Hepatocyte (in vitro differentiated cells): ENCODE measurements around the gene TSHZ1. TPM values are rescaled to one million over a fixed set of nuclear protein-coding genes. Genes with fewer than 3 reads are reported as not detected.

ENCODE experiments used
- DNase-seq: peaks from one replicate; pipeline ENCODE4 v3.0.0-alpha.2; 2016; ENCODE audit warnings: low spot score
- H2AFZ ChIP-seq: fragments of 200-600 bp; sonication (generic); 2 replicates; pipeline ENCODE4 v1.6.0; 2016; ENCODE audit warnings: antibody characterized with exemption, mild to moderate bottlenecking
- H3K27ac ChIP-seq: fragments of 200-600 bp; sonication (generic); 2 replicates; pipeline ENCODE4 v1.5.1; 2016; ENCODE audit warnings: mild to moderate bottlenecking
- H3K27me3 ChIP-seq: fragments of 200-600 bp; sonication (generic); 2 replicates; pipeline ENCODE4 v1.6.1; 2016
- H3K36me3 ChIP-seq: fragments of 200-600 bp; sonication (generic); replicated peaks from 2 replicates; pipeline ENCODE4 v1.5.1; 2016; ENCODE audit warnings: low read depth; ENCODE audit not compliant: insufficient read depth
- H3K4me1 ChIP-seq: fragments of 200-600 bp; sonication (generic); 2 replicates; pipeline ENCODE4 v1.5.1; 2016; ENCODE audit warnings: mild to moderate bottlenecking, moderate library complexity; ENCODE audit not compliant: insufficient read depth
- H3K4me2 ChIP-seq: fragments of 200-600 bp; sonication (generic); 2 replicates; pipeline ENCODE4 v1.6.0; 2016
- H3K4me3 ChIP-seq: fragments of 200-600 bp; sonication (generic); 2 replicates; pipeline ENCODE4 v1.5.1; 2016; ENCODE audit warnings: mild to moderate bottlenecking
- H3K79me2 ChIP-seq: fragments of 200-600 bp; sonication (generic); 2 replicates; pipeline ENCODE4 v1.6.0; 2017; ENCODE audit warnings: mild to moderate bottlenecking
- H3K9me2 ChIP-seq: fragments of 200-600 bp; sonication (generic); replicated peaks from 2 replicates; pipeline ENCODE4 v1.6.0; 2017; ENCODE audit warnings: mild to moderate bottlenecking; ENCODE audit not compliant: insufficient read depth
- H3K9me3 ChIP-seq: fragments of 200-600 bp; sonication (generic); 2 replicates; pipeline ENCODE4 v1.5.1; 2016; ENCODE audit warnings: low read depth, mild to moderate bottlenecking
- H4K20me1 ChIP-seq: fragments of 200-600 bp; sonication (generic); 2 replicates; pipeline ENCODE4 v1.6.0; 2016; ENCODE audit warnings: mild to moderate bottlenecking; ENCODE audit not compliant: insufficient read depth, poor library complexity, severe bottlenecking
- EZH2 ChIP-seq: fragments of 200-600 bp; sonication (generic); IDR thresholded peaks from 2 replicates; pipeline ENCODE4 v1.6.1; 2016; ENCODE audit warnings: antibody characterized with exemption, mild to moderate bottlenecking, borderline replicate concordance
- EZH2phosphoT487 ChIP-seq: fragments of 200-600 bp; sonication (generic); IDR thresholded peaks from one replicate; pipeline ENCODE4 v1.6.1; 2018; ENCODE audit warnings: antibody characterized with exemption, mild to moderate bottlenecking, low read depth, moderate library complexity; ENCODE audit not compliant: unreplicated experiment, severe bottlenecking
- WGBS: methylation state at CpG from one replicate; pipeline ENCODE4 v1.1.6; 2016; ENCODE audit warnings: low lambda C conversion rate; ENCODE audit errors: missing lambda C conversion rate; 5-methylcytosine and 5-hydroxymethylcytosine counted together
- polyA plus RNA-seq: library from polyadenylated mRNA; unstranded; fragments of >200 nt; fragmentation: Nextera tagmentation; extraction: Ambion mirVana; gene quantifications from 2 replicates; pipeline ENCODE4 v1.2.1, GENCODE V29; 2016
- total RNA-seq: library from RNA; depleted of rRNA; stranded (reverse); fragments of >200 nt; gene quantifications from 2 replicates; pipeline ENCODE4 v1.2.3, GENCODE V29; 2014
- TF ChIP-seq, protein P1 (sequence below): fragments of 200-600 bp; sonication (generic); IDR thresholded peaks from 2 replicates; pipeline ENCODE4 v1.5.1; 2016; ENCODE audit warnings: antibody characterized with exemption, mild to moderate bottlenecking; ENCODE audit not compliant: poor library complexity

Gene TSHZ1
- total and polyA plus RNA-seq, 2 experiments from 2014 or later: 8.5 to 13.1 TPM

DNA sequence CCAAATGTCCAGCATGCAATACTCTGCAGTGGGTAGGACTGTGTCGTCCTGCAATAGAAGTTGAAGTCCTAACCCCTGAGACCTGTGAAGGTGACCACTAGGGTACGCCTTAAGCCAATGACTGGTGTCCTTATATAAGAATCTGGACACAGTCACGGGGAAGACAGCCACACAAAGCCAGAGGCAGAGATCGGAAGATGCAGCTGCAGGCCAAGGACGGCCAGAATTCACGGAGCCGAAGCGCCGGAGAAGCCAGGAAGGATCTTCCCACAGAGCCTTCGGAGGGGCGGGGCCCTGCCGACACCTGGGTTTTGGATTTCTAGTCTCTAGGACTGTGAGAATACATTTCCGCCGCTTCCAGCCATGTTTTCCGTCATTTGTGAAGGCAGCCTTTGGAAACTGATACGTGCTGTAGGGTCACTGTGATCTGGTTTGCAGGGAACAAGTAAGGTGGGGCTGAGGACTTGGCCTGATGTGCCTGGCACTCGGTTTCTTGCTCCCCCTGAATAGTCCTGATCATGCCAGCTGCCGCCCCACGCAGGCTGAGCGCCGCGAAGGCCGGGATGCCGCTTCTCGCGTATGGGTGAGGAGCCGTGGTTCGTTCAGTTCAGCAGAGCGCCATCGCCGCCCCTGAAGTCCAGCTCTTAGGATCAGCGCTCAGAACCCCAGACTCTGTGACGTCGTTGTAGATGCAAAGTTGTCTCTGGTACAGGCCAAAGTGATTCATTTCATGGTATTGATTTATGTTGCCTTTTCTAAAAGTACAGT is 40.4 kb upstream of the TSHZ1 start:
- no peaks in the 10 kb centered on the region for H3K4me1 ChIP-seq
- H3K79me2 ChIP-seq: no peaks in the 10 kb centered on the region
- H3K9me2 ChIP-seq: no peaks in the 10 kb centered on the region
- no peaks in the 10 kb centered on the region for H3K36me3 ChIP-seq
- no peaks in the 10 kb centered on the region for H4K20me1 ChIP-seq
- H2AFZ ChIP-seq: no peak overlapping the region
- TF ChIP-seq, protein P1, sequence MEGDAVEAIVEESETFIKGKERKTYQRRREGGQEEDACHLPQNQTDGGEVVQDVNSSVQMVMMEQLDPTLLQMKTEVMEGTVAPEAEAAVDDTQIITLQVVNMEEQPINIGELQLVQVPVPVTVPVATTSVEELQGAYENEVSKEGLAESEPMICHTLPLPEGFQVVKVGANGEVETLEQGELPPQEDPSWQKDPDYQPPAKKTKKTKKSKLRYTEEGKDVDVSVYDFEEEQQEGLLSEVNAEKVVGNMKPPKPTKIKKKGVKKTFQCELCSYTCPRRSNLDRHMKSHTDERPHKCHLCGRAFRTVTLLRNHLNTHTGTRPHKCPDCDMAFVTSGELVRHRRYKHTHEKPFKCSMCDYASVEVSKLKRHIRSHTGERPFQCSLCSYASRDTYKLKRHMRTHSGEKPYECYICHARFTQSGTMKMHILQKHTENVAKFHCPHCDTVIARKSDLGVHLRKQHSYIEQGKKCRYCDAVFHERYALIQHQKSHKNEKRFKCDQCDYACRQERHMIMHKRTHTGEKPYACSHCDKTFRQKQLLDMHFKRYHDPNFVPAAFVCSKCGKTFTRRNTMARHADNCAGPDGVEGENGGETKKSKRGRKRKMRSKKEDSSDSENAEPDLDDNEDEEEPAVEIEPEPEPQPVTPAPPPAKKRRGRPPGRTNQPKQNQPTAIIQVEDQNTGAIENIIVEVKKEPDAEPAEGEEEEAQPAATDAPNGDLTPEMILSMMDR: no peak
- TF ChIP-seq EZH2phosphoT487 (no peak), EZH2 (no peak)
- H3K4me3 ChIP-seq: no peak overlapping the region
- H3K9me3 ChIP-seq: no peaks in the 10 kb centered on the region
- WGBS: 96% methylated on average over 34 of the region's 34 CpGs
- H3K27me3 ChIP-seq: no peaks in the 10 kb centered on the region
- DNase-seq: no peak
- H3K27ac ChIP-seq: no peak overlapping the region
- no peak overlapping the region for H3K4me2 ChIP-seq

DNA sequence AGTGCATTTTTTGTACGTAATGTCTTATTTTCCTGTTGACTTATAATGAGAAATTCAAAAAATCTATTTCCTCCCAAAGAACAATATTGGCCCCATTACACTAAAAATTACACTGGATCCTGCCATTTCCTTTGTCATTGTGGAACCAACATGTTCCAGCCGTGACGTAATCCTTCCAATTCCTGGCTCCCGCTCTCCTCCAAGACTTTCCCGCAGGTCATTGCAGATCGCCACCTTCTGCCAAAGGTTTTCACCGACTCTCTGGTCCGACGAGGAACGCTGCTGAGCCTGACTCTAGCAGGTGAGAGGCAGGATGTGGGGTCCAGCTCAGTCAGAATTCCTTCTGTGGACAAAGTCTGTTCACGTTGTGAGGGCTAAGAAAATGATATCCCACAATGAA is 39.7 kb upstream of the TSHZ1 start:
- Histone ChIP-seq H3K36me3 (no peaks in the 10 kb centered on the region), H4K20me1 (no peaks in the 10 kb centered on the region), H3K27me3 (no peaks in the 10 kb centered on the region), H3K79me2 (no peaks in the 10 kb centered on the region), H3K27ac (no peak overlapping the region), H3K9me2 (no peaks in the 10 kb centered on the region), H3K4me1 (no peaks in the 10 kb centered on the region), H3K9me3 (no peaks in the 10 kb centered on the region), H2AFZ (no peak overlapping the region), H3K4me3 (no peak overlapping the region), H3K4me2 (no peak overlapping the region)
- no peak for TF ChIP-seq EZH2phosphoT487
- no peak for TF ChIP-seq EZH2
- TF ChIP-seq, protein P1: no peak
- whole genome bisulfite sequencing: 85% methylated on average over 11 of the region's 11 CpGs
- no peak for DNase-seq

DNA sequence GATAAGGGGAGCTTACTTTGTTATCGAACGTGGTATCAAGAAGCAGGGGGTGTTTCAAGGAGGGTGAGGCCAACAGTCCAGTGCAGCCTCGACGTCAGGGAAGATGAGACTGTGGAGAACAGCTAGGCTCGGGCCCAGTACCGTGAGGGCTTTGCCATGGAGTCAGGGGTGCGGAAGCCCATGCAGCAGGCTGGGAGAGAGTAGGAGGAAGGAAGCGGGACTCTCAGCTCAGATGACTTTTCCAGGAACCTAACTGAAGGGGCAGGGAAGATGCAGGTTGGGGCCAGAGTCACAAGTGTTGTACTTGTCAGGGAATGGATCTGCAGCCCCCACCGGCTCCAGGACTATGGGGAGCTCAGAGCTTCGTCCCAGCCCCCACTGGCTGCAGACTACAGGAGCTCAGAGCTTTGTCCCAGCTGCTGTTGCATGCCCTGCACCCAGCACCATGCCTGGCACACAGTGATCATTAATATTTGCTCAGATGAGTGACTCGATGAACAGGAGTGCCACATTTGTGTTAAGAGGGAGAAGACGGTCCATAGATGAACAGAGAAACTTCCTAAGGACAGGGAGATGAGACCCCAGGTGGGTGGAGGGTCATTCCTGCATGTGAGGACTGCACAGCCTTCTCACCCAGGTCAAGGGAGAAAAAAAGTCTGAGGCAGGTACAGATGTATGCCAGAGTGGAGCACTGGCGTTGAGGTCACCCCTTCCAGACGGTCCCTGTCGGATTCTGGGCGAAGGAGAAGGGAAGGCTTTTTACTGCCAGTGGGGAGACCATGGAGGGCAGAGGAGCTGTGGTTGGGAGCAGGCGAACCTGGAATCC is 38.1 kb upstream of the TSHZ1 start:
- TF ChIP-seq EZH2: no peak
- TF ChIP-seq, protein P1: no peak
- TF ChIP-seq EZH2phosphoT487: no peak
- Histone ChIP-seq H3K4me2 (no peak overlapping the region), H3K36me3 (no peaks in the 10 kb centered on the region), H3K79me2 (no peaks in the 10 kb centered on the region), H2AFZ (no peak overlapping the region), H3K27ac (no peak overlapping the region), H3K9me2 (no peaks in the 10 kb centered on the region), H3K9me3 (no peaks in the 10 kb centered on the region), H3K4me1 (no peaks in the 10 kb centered on the region), H4K20me1 (no peaks in the 10 kb centered on the region), H3K4me3 (no peak overlapping the region), H3K27me3 (no peaks in the 10 kb centered on the region)
- 84% methylated on average over 17 of the region's 17 CpGs for WGBS
- DNase-seq: no peak
